HG02973 (cell line): ENCODE data around the gene MCFD2.

Experiments
- ATAC-seq: cut with Tn5 transposase; IDR thresholded peaks from one replicate; pipeline ENCODE4 v1.9.1; 2021; ENCODE audit warnings: moderate library complexity; ENCODE audit not compliant: unreplicated experiment

The MCFD2 gene

GRCh38 chr2:46939626-46940359 is 24.2 kb upstream of the MCFD2 start:
- no peak for ATAC-seq

DNA sequence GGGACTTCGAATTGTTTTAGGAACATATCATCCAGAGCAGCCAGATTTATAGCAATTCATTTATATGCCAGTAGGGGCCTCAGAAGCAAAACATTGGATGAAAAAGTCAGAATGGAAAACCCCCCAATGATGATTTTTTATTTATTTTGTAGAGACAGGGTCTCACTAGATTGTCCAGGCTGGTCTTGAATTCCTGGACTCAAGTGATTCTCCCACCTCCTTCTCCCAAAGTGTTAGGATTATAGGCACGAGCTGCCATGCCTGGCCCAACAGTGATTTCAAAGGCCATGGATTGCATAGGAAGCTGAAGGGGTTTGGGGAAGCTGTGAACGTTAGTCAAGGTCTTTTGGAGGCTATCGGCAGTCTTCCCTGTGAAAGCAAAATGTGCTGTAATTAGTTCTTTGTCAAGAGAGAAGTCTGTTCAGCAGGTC is 21.9 kb upstream of the MCFD2 start:
- ATAC-seq, result no peak

DNA sequence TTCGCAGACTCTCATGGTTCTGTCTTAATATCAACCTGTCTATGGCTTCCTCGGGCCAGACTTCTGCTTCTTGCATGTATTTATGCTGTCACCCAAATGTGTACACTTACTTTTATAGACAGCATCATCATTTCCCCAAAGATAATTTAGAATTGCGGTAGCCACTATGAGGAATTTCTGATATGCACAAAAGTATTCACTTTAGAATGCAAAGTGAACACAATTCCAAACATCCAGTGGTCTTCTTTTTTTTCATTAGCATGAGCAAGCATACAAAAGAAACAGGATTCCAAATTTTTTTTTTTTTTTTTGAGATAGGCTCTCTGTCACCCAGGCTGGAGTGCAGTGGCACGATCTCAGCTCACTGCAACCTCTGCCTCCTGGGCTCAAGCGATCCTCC is 21.0 kb upstream of the MCFD2 start:
- no peak for ATAC-seq

GRCh38 chr2:46935071-46935470 is 19.5 kb upstream of the MCFD2 start:
- no peak for ATAC-seq

- no peak for ATAC-seq
Measured at GRCh38 chr2:46929612-46930011, 14.0 kb upstream of the MCFD2 start.

DNA sequence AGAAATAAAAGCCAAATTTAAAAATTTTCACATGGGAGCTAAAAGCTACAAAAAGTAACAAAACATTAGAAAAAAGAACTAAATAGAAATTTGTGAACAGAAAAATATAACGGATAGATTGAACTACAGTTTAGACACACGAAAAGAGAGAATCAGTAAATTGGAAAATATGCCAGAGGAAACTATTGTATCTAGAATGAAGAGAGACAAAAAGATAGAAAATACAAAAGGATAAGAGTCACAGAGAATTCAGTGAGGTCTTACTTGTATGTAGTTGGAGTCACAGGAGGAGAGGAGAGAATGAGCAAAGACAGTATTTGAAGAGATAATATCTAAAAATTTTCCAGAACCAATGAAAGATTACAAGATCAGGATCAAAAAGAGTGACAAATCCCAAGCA is 11.3 kb upstream of the MCFD2 start:
- no peak for ATAC-seq

GRCh38 chr2:46925474-46926351 is 10.1 kb upstream of the MCFD2 start:
- no peak for ATAC-seq

GRCh38 chr2:46924608-46925007 is 9.0 kb upstream of the MCFD2 start:
- ATAC-seq, result no peak

DNA sequence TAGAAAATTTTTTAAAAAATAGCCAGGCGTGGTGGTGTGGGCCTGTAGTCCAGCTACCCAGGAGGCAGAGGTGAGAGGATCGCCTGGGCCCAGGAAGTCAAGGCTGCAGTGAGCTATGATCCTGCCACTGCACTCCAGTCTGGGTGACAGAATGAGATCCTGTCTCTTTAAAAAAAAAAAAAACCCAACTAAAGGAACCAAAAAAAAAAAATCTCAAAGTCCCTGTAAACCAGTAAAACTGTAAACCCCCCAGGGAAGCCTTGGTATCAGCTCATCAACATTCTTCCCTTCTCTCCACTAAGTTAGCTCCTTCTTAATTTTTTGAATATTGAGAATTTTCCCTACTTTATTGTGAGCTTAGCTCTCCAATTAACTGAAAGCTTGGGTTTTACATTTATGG is 8.4 kb upstream of the MCFD2 start:
- ATAC-seq, result no peak

- no peak for ATAC-seq
Measured at GRCh38 chr2:46923041-46923528, 7.5 kb upstream of the MCFD2 start.

GRCh38 chr2:46922606-46923005 is 7.0 kb upstream of the MCFD2 start:
- no peak for ATAC-seq

- ATAC-seq, result no peak
Measured at GRCh38 chr2:46921676-46922448, 6.3 kb upstream of the MCFD2 start.

DNA sequence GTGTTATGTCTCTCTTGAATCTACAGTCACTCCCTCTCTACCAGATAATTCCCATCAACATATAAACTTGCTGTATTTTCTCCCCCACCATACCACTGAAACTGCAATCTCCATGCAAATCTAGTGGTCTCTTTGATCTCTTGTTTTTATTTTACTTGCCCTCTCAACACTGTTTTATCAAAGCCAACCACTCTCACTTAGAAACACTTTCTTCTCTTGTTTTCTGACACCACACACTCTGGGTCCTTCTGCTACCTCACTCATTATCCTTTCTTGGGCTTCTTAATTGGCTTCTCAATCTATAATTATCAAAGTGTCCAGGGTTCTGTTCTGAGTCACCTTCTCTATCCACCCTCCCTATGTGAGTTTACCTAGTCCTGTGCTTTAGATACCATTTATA is 2.0 kb upstream of the MCFD2 start:
- no peak for ATAC-seq

DNA sequence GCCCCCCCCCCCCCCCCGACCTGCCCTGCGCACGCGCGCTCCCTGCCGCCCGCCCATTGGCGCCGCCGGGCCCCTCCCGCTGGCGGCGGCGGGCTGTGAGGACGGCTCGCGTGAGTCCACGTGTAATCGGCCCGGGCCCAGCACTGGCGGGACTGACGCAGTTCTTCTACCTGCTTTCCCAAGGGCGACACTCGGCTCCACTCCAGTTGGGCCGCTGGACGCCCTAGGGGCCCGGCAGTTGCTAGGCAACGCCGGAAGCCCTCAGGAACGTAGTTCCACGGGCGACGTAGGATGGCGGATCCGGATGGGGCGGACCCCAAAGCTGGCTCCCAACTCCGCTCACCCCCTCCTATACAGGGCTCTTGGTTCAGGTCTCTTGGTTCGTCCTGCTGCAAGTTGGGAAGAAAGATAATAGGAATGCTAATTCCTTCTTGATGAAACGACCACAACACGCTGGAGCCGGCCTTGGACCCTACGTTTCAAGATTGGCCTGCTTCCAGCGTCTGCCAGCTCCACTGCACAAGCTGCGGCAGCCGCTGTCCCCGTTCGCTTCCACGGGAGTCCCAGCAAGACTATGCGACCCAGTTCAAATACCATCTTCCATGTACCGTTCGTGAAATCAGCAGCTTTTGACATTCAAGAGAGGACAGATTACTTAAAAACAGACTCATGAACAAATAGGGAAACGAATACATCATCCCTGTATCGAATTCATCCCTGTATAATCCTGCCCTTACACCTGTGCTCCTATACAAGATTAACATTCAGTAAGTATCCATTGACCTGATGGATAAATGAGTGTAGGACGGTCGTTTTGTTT is 415 bp upstream of the MCFD2 start:
- peak; percentile 70 for ATAC-seq

- no peak for ATAC-seq
Measured at GRCh38 chr2:46914578-46915230, 902 bp downstream of the MCFD2 start.

DNA sequence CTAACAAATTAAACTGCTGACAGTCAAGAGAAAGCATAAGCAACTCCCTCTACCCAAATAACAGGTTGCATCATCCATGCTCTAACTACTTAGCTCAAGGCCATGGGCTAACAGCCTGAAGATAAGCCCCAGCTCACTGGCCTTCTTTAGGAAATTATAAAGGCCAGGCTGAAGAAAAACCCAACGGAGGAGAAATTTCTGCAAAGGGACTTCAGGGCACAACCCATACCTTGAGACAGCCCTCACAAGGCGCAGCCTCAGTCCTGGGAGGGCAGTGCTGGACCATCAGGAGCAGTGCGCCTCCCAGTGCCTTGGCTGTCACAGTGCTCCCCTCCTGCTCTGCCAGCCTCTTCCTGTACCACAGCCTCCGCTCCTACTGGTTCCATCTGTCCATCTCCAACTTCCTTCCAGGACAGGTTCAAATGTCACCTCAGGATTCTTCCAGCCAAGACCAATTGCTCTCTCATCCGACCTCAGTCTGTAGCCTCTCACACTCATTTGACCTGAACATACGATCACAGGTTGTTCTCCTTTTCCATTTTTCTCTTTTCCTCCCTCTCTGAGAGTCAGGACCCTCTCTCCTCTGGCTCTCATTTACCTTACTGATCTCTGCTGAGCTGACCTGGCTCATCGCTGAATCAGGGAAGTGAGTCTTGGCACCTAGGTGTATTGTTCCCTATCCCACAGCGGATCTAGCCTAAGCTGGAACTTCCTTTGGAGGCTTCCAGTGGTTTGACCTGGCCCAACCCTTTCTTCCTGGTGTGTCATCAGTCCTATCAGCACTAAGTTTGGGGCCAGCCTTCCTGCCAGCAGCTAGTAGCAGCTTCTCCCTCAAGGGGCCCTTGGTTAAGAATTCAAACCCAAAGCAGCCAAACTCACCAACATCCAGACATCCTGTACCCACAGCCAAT is 1.9 kb downstream of the MCFD2 start:
- ATAC-seq, result no peak

DNA sequence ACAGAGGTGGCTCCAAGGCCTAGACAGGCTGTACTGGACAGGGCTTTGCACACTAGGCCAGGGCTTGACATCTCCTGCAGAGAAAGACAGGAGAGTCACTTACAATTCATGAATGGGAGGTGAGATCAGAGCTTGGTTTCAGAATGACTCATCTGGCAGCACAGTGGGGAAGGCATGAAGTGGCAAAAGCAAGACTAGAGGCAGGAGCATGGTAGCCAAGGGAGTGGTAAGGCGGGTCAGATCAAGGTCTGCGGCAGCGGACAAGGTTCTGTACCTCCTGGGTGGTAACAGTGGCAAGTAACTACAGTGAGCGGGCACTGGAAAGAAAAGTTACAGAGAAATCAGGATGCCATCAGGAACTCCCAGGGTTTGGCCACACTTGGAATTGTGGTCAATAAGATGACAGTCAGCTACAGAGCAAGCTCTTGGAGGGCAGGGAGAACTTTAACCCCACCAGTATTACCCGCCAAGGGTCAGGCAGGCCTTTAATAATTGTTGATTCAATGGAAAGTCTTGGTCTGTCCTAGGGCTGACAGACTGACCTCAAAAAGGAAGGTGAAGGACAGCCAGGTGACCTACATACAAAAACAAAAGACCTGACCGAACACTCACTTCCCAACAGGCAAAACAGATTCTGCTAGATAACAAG is 5.7 kb downstream of the MCFD2 start:
- peak; percentile 81 for ATAC-seq

DNA sequence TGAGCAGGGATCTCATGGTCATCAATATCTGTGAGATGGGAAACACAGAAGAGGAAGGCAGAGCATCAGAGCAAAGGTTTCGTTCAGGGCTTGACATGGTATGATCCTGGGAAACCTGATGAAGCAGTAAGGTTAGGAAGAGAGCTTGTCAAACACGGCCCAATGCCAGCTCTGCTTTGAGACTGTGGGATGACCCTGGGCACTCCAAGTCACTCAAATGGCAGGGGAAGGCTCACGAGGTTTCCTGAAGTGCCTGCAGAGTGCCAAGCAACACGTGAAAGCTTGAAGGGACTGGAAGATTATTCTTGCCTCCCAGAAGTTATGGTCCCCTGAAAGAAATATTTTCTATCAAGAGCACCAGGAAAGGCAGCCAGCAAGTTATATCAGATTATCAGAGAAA is 6.5 kb downstream of the MCFD2 start:
- no peak for ATAC-seq
